ENCODE results near the gene CNOT9. TPM values are rescaled to one million over a fixed set of nuclear protein-coding genes. Genes with fewer than 3 reads are reported as not detected.
A peak's percentile ranks its signal among the peaks of the same experiment; 100 is the strongest.

Gene CNOT9
- total RNA-seq, 1 donor, result 77.0 TPM

- no peak for TF ChIP-seq CTCF (IDR thresholded peaks at IDR 0.05; ENCODE audit: insufficient read depth, low read length)
- no peak for DNase-seq (ENCODE audit: low read depth)
- H3K4me3 ChIP-seq (ENCODE audit: low read depth, low read length), result no peak overlapping the region
Measured at GRCh38 chr2:218564056-218564455, 4.6 kb upstream of the CNOT9 start.

DNA sequence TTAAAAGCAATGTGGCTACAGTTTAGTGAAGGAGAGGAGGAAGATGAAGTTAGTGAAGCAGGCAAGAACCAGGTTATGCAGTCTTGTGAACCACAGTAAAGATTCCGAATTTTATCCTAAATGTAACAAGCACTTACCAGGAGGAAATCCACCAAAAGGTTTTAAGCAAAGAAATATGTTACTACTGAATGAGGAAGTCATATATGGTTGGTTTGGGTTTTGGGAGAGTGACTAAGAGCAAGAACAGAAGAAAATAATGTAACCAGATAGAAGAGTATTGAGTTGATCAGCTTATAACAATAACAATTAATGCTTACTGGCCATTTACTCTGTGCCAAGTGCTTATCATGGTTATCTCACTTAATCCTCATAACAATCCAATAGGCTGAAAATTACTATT, 2.3 kb upstream of the CNOT9 start:
- DNase-seq (ENCODE audit: low read depth), result no peak
- TF ChIP-seq CTCF (IDR thresholded peaks at IDR 0.05; ENCODE audit: insufficient read depth, low read length), result no peak
- H3K4me3 ChIP-seq (ENCODE audit: low read depth, low read length), result no peak overlapping the region

- TF ChIP-seq CTCF (IDR thresholded peaks at IDR 0.05; ENCODE audit: insufficient read depth, low read length), result no peak
- peak; percentile 4 for DNase-seq (ENCODE audit: low read depth)
Measured at GRCh38 chr2:218567797-218568189, 846 bp upstream of the CNOT9 start.

DNA sequence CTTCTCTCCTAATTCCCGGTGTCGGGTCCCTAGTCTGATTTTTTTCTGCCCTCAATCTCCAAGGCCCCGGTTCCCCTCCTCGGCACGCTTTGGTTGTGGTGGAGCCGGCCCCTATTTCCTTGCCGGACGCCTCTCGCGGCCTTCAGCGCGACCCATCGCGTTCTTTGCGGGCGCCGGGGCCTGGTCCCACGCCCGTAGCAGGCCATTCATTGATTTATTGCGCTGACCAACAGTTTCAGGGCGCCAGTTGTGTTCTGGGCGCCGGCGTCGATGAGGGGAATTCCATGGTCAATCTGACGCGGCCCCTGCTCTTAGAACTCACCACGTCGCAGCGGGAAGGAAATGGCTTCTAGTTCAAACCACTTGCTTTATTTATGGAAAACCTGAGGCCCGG, 396 bp downstream of the CNOT9 start:
- peak; percentile 66 for DNase-seq (ENCODE audit: low read depth)
- peak overlapping the region; percentile 75 for H3K4me3 ChIP-seq (ENCODE audit: low read depth, low read length)
- TF ChIP-seq CTCF (IDR thresholded peaks at IDR 0.05; ENCODE audit: insufficient read depth, low read length), result no peak

More at GRCh38 chr2:218567797-218568189, 846 bp upstream of the CNOT9 start:
- H3K4me3 ChIP-seq (ENCODE audit: low read depth, low read length), result peak overlapping the region; percentile 87

DNA sequence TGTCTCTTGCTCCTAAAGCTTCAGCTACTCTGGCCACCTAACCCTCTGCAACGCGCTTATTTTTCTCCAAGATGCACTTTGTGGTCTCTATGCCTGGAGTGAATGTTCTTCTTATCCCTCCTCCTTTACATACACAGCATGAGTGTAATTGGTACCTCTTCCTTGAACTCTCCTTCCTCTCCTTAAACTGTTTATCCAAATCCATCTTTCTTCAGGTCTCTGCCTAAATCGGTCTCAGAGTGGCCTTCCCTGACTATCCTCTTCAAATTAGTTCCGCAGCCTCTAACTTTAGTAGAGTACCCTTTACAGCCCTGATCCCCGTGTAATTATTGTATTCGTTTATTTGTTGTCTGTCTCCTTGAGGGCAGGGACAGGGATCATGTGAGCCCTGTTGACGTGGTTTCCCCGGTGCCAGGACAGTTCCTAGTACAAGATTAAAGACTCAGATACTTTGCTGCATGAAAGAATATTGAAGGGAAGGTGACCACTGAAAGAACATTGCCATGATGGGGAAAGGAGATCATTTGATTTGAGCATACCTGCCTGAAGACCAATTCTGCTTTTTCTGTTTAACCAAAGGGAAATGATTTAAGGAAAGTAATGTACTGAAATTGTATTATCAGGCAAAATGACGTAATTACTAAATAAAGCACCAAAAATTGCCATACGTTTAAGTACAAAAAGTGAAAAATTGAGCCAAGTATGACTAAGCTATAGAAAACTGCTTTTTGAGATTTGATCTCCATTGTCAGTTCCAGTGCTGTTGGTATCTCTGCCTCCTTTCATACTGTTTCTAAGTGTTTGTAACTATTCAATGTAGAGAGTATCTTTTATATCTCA, 1.2 kb downstream of the CNOT9 start:
- no peak for TF ChIP-seq CTCF (IDR thresholded peaks at IDR 0.05; ENCODE audit: insufficient read depth, low read length)
- DNase-seq (ENCODE audit: low read depth), result peak; percentile 56
- peak overlapping the region; percentile 75 for H3K4me3 ChIP-seq (ENCODE audit: low read depth, low read length)

DNA sequence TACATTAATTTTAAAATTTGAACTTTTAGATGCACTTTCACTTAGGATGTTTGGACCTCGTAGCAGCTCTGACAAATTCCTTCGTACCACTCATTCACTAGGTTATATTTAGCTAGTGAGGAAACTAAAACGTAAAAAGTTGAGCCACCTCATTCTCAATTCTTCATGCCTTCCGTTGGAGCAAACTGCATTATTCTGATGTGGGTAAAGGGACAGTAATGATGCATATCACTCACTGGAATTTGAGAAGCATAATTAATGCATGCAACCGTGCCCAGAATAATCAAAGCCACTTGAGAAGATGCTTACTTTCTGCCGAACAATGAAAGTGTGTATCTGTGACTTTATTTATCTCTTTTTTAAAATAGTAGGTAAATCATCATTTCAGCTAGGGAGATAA, 2.2 kb downstream of the CNOT9 start:
- peak overlapping the region; percentile 75 for H3K4me3 ChIP-seq (ENCODE audit: low read depth, low read length)
- no peak for TF ChIP-seq CTCF (IDR thresholded peaks at IDR 0.05; ENCODE audit: insufficient read depth, low read length)
- peak; percentile 41 for DNase-seq (ENCODE audit: low read depth)
